GM10248 (cell line): ENCODE measurements around the gene UBE4B.
"Not testable (repeated sequence)": the region's sequence is repeated elsewhere in the genome, so short reads cannot be mapped to it uniquely, and the experiment has no call there.

Experiments used
- CTCF ChIA-PET: fragments of 300-600 bp; sonication (Branson Sonifier 250); formaldehyde crosslinking; extraction: SDS; loops from one replicate; lab custom pipeline; 2021; ENCODE audit warnings: antibody characterized with exemption; lab: Yijun Ruan, JAX
- POLR2A ChIA-PET: fragments of 350-650 bp; sonication (Branson Sonifier 250); formaldehyde crosslinking; extraction: SDS; loops from one replicate; lab custom pipeline; 2020; ENCODE audit warnings: antibody characterized with exemption; lab: Yijun Ruan, JAX
- DNase-seq: peaks from one replicate; pipeline ENCODE4 v3.0.0; 2012; ENCODE audit errors: extremely low spot score
- CTCF ChIP-seq: IDR thresholded peaks from 2 replicates; pipeline ENCODE4 v1.5.1; 2012; ENCODE audit warnings: mild to moderate bottlenecking, low read depth; ENCODE audit errors: extremely low read depth, missing control alignments, control extremely low read depth

Gene UBE4B

DNA sequence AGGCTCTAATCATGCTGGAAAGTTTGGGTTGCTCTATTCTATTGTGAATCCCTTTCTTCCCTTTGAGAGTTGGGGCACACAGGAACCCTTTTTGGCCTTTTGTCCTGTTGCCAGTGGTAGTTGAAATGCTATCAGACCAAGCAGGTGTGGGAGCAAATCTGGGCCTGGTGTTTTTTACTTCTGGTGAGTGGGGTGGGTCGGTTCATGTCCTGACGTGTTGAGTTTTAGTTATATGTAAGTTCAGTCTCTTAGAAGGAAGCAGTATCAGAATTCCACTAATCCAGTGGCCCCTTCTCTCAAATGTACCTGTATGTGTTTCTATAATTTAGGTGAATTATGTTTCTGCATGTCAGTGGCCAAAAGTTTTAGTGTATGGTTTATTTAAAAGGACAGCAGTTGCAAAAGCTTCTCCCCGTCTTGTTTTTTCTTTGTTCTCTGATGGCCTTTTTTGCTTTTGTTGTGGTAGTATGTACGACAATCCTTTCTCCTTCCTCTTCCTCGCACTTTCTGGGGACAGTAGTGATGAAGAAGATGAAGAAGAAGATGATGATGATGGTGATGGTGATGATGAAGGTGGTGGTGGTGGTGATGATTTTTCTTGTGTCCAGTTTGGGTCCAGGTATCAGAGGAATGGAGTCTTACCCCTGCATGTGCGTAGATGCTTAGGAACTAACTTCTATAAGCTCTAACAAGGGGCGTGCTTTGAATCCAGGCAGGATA lies 74.2 kb downstream of the UBE4B start:
- ChIA-PET CTCF (no interaction called here), POLR2A (no interaction called here)
- no peak for DNase-seq
- TF ChIP-seq CTCF, result no peak

DNA sequence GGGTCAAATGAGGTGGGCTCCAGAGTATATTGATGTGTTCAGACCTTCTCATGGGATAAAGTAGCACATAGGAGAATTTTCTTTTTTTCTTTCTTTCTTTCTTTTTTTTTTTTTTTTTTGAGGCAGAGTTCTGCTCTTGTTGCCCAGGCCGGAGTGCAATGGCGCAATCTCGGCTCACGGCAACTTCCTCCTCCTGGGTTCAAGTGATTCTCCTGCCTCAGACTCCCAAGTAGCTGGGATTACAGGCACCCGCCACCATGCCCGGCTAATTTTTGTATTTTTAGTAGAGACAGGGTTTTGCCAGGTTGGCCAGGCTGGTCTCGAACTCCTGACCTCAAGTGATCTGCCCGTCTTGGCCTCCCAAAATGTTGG lies 74.7 kb downstream of the UBE4B start:
- CTCF ChIA-PET, POLR2A ChIA-PET, DNase-seq: not testable (repeated sequence)

DNA sequence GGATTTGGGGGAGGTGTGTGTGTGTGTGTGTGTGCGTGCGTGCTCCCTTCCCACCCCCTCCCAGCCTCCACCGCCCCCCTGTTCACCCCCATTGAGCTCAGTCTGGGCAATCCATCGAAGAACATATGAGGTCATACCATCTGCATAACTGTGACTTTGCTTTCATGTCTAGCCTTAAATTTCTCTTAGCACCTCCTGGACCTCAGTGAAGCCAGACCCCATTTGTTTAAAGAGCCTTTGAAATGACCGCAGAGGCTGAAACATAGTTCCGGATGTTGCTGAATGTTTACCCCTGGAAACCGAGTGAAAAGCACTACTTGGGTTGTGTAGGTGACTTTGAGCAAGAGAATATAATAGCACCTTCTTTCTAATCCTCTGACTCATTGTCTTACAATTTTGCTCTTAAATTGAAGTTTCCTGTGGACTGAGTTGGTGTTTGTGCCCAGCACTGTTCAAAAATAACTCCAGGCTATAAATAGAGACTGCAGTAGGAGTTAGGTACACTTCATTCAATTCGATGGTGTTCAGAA lies 75.4 kb downstream of the UBE4B start:
- ChIA-PET POLR2A (no interaction called here), CTCF (no interaction called here)
- no peak for TF ChIP-seq CTCF
- DNase-seq, result no peak

GRCh38 chr1:10108948-10109708 lies 76.4 kb downstream of the UBE4B start:
- POLR2A ChIA-PET, result no interaction called here

GRCh38 chr1:10113501-10113900 lies 80.7 kb downstream of the UBE4B start:
- ChIA-PET CTCF (interaction anchor here (1.5 kb wide), 1 partner anchor 15 kb away, joined by 4 read pairs; no protein-coding TSS in a partner anchor), POLR2A (no interaction called here)
- DNase-seq, result no peak
- TF ChIP-seq CTCF, result no peak

More at GRCh38 chr1:10108948-10109708, 76.4 kb downstream of the UBE4B start:
- CTCF ChIA-PET, result no interaction called here
- DNase-seq, result no peak
- TF ChIP-seq CTCF, result no peak

- POLR2A ChIA-PET, result no interaction called here
- no peak for DNase-seq
- CTCF ChIA-PET, result no interaction called here
- no peak for TF ChIP-seq CTCF
Observed at GRCh38 chr1:10114746-10115145, 82.0 kb downstream of the UBE4B start.

DNA sequence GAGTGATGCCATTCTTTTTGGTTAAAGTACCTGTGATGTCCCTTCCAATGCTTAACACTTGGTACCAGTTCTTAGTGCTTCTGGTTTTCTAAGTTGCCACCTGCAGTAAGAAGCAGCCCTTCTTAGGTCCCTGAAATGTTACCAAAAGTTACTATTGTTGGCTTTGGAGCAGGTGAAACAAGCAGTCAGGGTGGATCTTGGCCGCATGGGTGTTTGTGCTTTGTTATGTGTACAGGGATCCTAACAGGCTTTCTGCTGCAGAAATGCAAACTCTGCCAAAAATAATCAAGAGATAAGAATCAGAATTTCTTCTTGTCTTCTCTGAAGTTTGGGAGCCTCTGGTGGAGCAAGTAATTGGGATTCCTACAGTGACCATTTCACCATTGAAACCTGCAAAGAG lies 84.4 kb downstream of the UBE4B start:
- DNase-seq, result no peak
- POLR2A ChIA-PET, result no interaction called here
- TF ChIP-seq CTCF, result no peak
- CTCF ChIA-PET, result no interaction called here
